Neural crest cell (in vitro differentiated cells): ENCODE data around the gene FCRLA. TPM values are rescaled to one million over a fixed set of nuclear protein-coding genes. Genes with fewer than 3 reads are reported as not detected.

Source experiments
- DNase-seq: peaks from one replicate; pipeline ENCODE4 v3.0.0; 2021; ENCODE audit warnings: low read depth, mixed read lengths, low spot score
- H3K27ac Mint-ChIP-seq: one replicate; pipeline ENCODE4 v1.8.0; 2021; ENCODE audit warnings: mild to moderate bottlenecking, mixed read lengths; ENCODE audit not compliant: unreplicated experiment
- H3K27me3 Mint-ChIP-seq: 2 replicates; pipeline ENCODE4 v1.8.0; 2021; ENCODE audit warnings: low read depth, mild to moderate bottlenecking, mixed read lengths
- H3K36me3 Mint-ChIP-seq: 2 replicates; pipeline ENCODE4 v1.8.0; 2021; ENCODE audit warnings: low read depth, mild to moderate bottlenecking, mixed read lengths
- H3K4me1 Mint-ChIP-seq: 2 replicates; pipeline ENCODE4 v1.8.0; 2021; ENCODE audit warnings: mixed read lengths
- H3K4me3 Mint-ChIP-seq: one replicate; pipeline ENCODE4 v1.8.0; 2021; ENCODE audit warnings: mild to moderate bottlenecking, mixed read lengths
- H3K9me3 Mint-ChIP-seq: 2 replicates; pipeline ENCODE4 v1.8.0; 2021; ENCODE audit warnings: mixed read lengths
- total RNA-seq: library from RNA; stranded (reverse); gene quantifications from 2 replicates; pipeline ENCODE4 v1.2.1, GENCODE V29; 2021
- TF ChIP-seq, protein P1 (sequence below): fragments of 200-600 bp; sonication (generic); conservative IDR thresholded peaks from 2 replicates; pipeline ENCODE4 v1.5.0; 2021; ENCODE audit warnings: antibody characterized with exemption, mild to moderate bottlenecking

The FCRLA gene
- total RNA-seq, 1 donor from 2014 or later = not detected

DNA sequence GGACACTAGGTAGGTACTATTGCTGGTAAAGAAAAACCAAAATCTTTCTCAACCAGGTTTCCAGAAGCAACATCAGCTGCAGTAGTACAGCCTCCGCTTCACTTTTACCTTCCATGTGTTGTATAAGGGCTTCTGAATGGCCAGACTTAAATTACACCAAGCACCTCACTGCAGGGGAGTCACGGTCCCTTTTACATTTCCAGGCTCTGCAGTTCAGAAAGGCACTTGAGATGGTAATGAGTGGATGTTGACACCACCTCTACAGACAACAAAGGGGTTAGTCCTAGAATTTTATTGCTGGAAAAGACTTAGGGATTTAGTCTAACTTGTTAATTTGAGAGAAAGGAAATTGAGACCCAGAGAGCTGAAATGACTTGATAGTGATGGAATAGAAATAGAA is 30.6 kb downstream of the FCRLA start:
- Mint-ChIP-seq H3K9me3 (no peaks in the 10 kb centered on the region), H3K4me1 (no peaks in the 10 kb centered on the region), H3K27ac (no peak overlapping the region), H3K27me3 (peaks cover 77% of the 10 kb centered on the region), H3K4me3 (no peak overlapping the region), H3K36me3 (no peaks in the 10 kb centered on the region)
- DNase-seq = no peak
- TF ChIP-seq, protein P1, sequence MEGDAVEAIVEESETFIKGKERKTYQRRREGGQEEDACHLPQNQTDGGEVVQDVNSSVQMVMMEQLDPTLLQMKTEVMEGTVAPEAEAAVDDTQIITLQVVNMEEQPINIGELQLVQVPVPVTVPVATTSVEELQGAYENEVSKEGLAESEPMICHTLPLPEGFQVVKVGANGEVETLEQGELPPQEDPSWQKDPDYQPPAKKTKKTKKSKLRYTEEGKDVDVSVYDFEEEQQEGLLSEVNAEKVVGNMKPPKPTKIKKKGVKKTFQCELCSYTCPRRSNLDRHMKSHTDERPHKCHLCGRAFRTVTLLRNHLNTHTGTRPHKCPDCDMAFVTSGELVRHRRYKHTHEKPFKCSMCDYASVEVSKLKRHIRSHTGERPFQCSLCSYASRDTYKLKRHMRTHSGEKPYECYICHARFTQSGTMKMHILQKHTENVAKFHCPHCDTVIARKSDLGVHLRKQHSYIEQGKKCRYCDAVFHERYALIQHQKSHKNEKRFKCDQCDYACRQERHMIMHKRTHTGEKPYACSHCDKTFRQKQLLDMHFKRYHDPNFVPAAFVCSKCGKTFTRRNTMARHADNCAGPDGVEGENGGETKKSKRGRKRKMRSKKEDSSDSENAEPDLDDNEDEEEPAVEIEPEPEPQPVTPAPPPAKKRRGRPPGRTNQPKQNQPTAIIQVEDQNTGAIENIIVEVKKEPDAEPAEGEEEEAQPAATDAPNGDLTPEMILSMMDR = no peak

- Mint-ChIP-seq H3K27ac (no peak overlapping the region), H3K4me1 (peaks cover under 1% of the 10 kb centered on the region), H3K4me3 (no peak overlapping the region), H3K9me3 (no peaks in the 10 kb centered on the region), H3K27me3 (peaks cover 72% of the 10 kb centered on the region), H3K36me3 (no peaks in the 10 kb centered on the region)
- TF ChIP-seq, protein P1 = peak; percentile 65
- no peak for DNase-seq
Observed at GRCh38 chr1:161738627-161739287, 31.7 kb downstream of the FCRLA start.

- Mint-ChIP-seq H3K36me3 (no peaks in the 10 kb centered on the region), H3K27me3 (peaks cover 67% of the 10 kb centered on the region), H3K27ac (no peak overlapping the region), H3K4me3 (no peak overlapping the region), H3K9me3 (no peaks in the 10 kb centered on the region), H3K4me1 (peaks cover 5% of the 10 kb centered on the region)
- TF ChIP-seq, protein P1 = no peak
- no peak for DNase-seq
Observed at GRCh38 chr1:161739865-161740566, 33.0 kb downstream of the FCRLA start.

GRCh38 chr1:161740921-161741320 is 33.9 kb downstream of the FCRLA start:
- Mint-ChIP-seq H3K27ac (no peak overlapping the region), H3K27me3 (peaks cover 64% of the 10 kb centered on the region), H3K9me3 (no peaks in the 10 kb centered on the region), H3K4me3 (no peak overlapping the region), H3K36me3 (no peaks in the 10 kb centered on the region), H3K4me1 (peaks cover 5% of the 10 kb centered on the region)
- DNase-seq = no peak
- TF ChIP-seq, protein P1 = no peak

DNA sequence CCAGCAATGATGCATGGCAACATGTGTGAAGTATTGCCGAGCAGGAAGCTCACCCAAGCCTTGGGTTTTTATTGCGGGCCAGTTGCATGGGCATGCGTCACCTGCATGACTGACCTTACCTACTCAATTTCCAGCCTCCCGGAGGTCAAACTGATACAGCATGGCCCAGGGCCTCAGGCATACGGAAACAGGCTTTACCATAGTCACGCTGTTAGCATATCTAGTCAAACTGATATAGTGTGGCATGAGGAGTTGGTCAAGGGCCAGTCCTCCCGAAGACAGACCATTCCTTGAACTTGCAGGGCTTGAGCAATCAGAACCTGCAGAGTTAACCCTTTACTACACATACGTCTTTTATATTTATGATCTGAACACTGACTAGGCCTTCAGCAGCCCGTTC is 36.2 kb downstream of the FCRLA start:
- Mint-ChIP-seq H3K27ac (no peak overlapping the region), H3K36me3 (no peaks in the 10 kb centered on the region), H3K4me3 (no peak overlapping the region), H3K27me3 (peaks cover 55% of the 10 kb centered on the region), H3K9me3 (no peaks in the 10 kb centered on the region), H3K4me1 (peaks cover 5% of the 10 kb centered on the region)
- DNase-seq = no peak
- TF ChIP-seq, protein P1 = no peak
